B cell (primary cell): Measurements from ENCODE around the gene GRM4. TPM values are rescaled to one million over a fixed set of nuclear protein-coding genes. Genes with fewer than 3 reads are reported as not detected.

ENCODE experiments used
- ATAC-seq: fragments of 200-7000 bp; cut with Tn5 transposase; one replicate; pipeline ENCODE4 v1.10.0; 2021; ENCODE audit warnings: low read depth, mild to moderate bottlenecking, moderate number of reproducible peaks, moderate library complexity
- CTCF ChIA-PET: fragments of 350-600 bp; sonication (Branson Sonifier 250); formaldehyde crosslinking; loops from one replicate; lab custom pipeline; 2021; ENCODE audit warnings: antibody characterized with exemption, inconsistent platforms; lab: Charles Lee
- POLR2A ChIA-PET: fragments of 350-600 bp; sonication (Branson Sonifier 250); formaldehyde crosslinking; loops from one replicate; lab custom pipeline; 2021; ENCODE audit warnings: antibody characterized with exemption; lab: Charles Lee
- DNase-seq: peaks from one replicate; pipeline ENCODE4 v3.0.0; 2013
- H2AFZ ChIP-seq: 2 replicates; pipeline ENCODE4 v1.6.1; 2012; ENCODE audit warnings: mild to moderate bottlenecking, low read depth, low read length; ENCODE audit not compliant: insufficient read depth, poor library complexity, severe bottlenecking
- H3K27ac ChIP-seq, 2 donors: 1 replicate in 1 of 2; 2 replicates in 1 of 2; pipeline ENCODE4 v1.5.1; 2012 to 2013; ENCODE audit warnings: low read length in 2 of 2, mild to moderate bottlenecking in 2 of 2, moderate library complexity in 1 of 2
- H3K27me3 ChIP-seq, 4 experiments: fragments of 200-600 bp in 1 of 4; sonication (generic) in 1 of 4; replicated peaks in 1 of 4; 1 replicate in 2 of 4; 2 replicates in 2 of 4; pipeline versions ENCODE4 v1.6.1 to v1.7.0; 2013 to 2016; ENCODE audit warnings: low read length in 3 of 4, mild to moderate bottlenecking in 2 of 4, mixed read lengths in 1 of 4, moderate library complexity in 1 of 4; ENCODE audit not compliant: insufficient read depth in 4 of 4, control insufficient read depth in 3 of 4; ENCODE audit errors: control extremely low read depth in 1 of 4
- H3K36me3 ChIP-seq, 2 experiments: replicated peaks in 1 of 2; 1 replicate in 1 of 2; 2 replicates in 1 of 2; pipeline versions ENCODE4 v1.6.1 to v1.7.1; 2013; ENCODE audit warnings: low read length in 1 of 2; ENCODE audit not compliant: insufficient read depth in 2 of 2, control insufficient read depth in 1 of 2; ENCODE audit errors: control extremely low read depth in 1 of 2, extremely low read depth in 1 of 2
- H3K4me1 ChIP-seq, 2 donors: fragments of 200-600 bp in 1 of 2; sonication (generic) in 1 of 2; 1 replicate in 1 of 2; 2 replicates in 1 of 2; pipeline versions ENCODE4 v1.5.1 to v1.6.1; 2013 to 2017; ENCODE audit warnings: low read length in 2 of 2; ENCODE audit not compliant: control insufficient read depth in 2 of 2, insufficient read depth in 2 of 2
- H3K4me2 ChIP-seq: replicated peaks from 2 replicates; pipeline ENCODE3; 2012; ENCODE audit warnings: mild to moderate bottlenecking, low read depth, low read length; ENCODE audit not compliant: poor library complexity, severe bottlenecking
- H3K4me3 ChIP-seq, 5 experiments: fragments of 200-600 bp in 1 of 5; sonication (generic) in 1 of 5; 1 replicate in 3 of 5; 2 replicates in 2 of 5; pipeline versions ENCODE4 v1.5.1 to v1.7.0; 2011 to 2016; ENCODE audit warnings: low read length in 4 of 5, mild to moderate bottlenecking in 4 of 5, low read depth in 2 of 5, control low read depth in 1 of 5, moderate library complexity in 1 of 5; ENCODE audit not compliant: insufficient read depth in 1 of 5; ENCODE audit errors: control extremely low read depth in 1 of 5, extremely low read depth in 1 of 5
- H3K79me2 ChIP-seq: fragments of 200-600 bp; sonication (generic); one replicate; pipeline ENCODE4 v1.6.0; 2016; ENCODE audit warnings: low read length; ENCODE audit not compliant: control insufficient read depth, insufficient read depth
- H3K9ac ChIP-seq: fragments of 200-600 bp; sonication (generic); 2 replicates; pipeline ENCODE4 v1.6.1; 2017; ENCODE audit warnings: mild to moderate bottlenecking, low read length, moderate library complexity
- H3K9me3 ChIP-seq, 3 donors: one replicate each; pipeline versions ENCODE4 v1.6.1 to v1.7.1; 2013; ENCODE audit warnings: low read length in 2 of 3; ENCODE audit not compliant: control insufficient read depth in 2 of 3, insufficient read depth in 1 of 3; ENCODE audit errors: control extremely low read depth in 1 of 3
- H4K20me1 ChIP-seq: 2 replicates; pipeline ENCODE4 v1.6.0; 2012; ENCODE audit warnings: mild to moderate bottlenecking, low read length; ENCODE audit not compliant: insufficient read depth, control insufficient read depth, poor library complexity, severe bottlenecking
- H3K27ac Mint-ChIP-seq: one replicate; pipeline ENCODE4 v1.8.0; 2021; ENCODE audit warnings: mixed read lengths
- H3K27me3 Mint-ChIP-seq: one replicate; pipeline ENCODE4 v1.8.0; 2021; ENCODE audit warnings: mixed read lengths
- H3K4me1 Mint-ChIP-seq: one replicate; pipeline ENCODE4 v1.8.0; 2021; ENCODE audit warnings: mixed read lengths
- H3K4me3 Mint-ChIP-seq: one replicate; pipeline ENCODE4 v1.8.0; 2021; ENCODE audit warnings: mixed read lengths
- H3K9me3 Mint-ChIP-seq: one replicate; pipeline ENCODE4 v1.8.0; 2022; ENCODE audit warnings: mixed read lengths; ENCODE audit not compliant: insufficient read depth
- CTCF ChIP-seq: fragments of 200-600 bp; IDR thresholded peaks from one replicate; pipeline ENCODE4 v1.8.0; 2022; ENCODE audit warnings: antibody characterized with exemption, mild to moderate bottlenecking
- EZH2 ChIP-seq: IDR thresholded peaks from 2 replicates; pipeline ENCODE4 v1.6.1; 2012; ENCODE audit warnings: borderline replicate concordance, low read depth, mild to moderate bottlenecking, moderate library complexity, low read length; ENCODE audit not compliant: insufficient read depth, poor library complexity, severe bottlenecking
- WGBS: methylation state at CpG from one replicate; pipeline ENCODE4 v1.1.5; 2013; ENCODE audit warnings: missing lambda C conversion rate; ENCODE audit not compliant: insufficient coverage; 5-methylcytosine and 5-hydroxymethylcytosine counted together
- intact Hi-C: fragments of 100-400 bp; cut with micrococcal nuclease; formaldehyde crosslinking; loops from one replicate; pipeline ENCODE4 v1.10.0; 2022
- polyA plus RNA-seq: library from polyadenylated mRNA; depleted of rRNA; stranded (reverse); fragments of >200 nt; gene quantifications from 2 replicates; pipeline ENCODE4 v1.2.3, GENCODE V29; 2012
- total RNA-seq, 2 donors: library from RNA; stranded (reverse); fragments of 120-200 nt in 1 of 2; gene quantifications; 1 replicate in 1 of 2; 2 replicates in 1 of 2; pipeline versions ENCODE4 v1.2.3 to v1.2.4, GENCODE V29; 2013 to 2022

Gene GRM4
- total and polyA plus RNA-seq, 2 donors (not counting 1 experiment from before 2014, with no cell fraction given), result 0.04 TPM; not detected in 1

DNA sequence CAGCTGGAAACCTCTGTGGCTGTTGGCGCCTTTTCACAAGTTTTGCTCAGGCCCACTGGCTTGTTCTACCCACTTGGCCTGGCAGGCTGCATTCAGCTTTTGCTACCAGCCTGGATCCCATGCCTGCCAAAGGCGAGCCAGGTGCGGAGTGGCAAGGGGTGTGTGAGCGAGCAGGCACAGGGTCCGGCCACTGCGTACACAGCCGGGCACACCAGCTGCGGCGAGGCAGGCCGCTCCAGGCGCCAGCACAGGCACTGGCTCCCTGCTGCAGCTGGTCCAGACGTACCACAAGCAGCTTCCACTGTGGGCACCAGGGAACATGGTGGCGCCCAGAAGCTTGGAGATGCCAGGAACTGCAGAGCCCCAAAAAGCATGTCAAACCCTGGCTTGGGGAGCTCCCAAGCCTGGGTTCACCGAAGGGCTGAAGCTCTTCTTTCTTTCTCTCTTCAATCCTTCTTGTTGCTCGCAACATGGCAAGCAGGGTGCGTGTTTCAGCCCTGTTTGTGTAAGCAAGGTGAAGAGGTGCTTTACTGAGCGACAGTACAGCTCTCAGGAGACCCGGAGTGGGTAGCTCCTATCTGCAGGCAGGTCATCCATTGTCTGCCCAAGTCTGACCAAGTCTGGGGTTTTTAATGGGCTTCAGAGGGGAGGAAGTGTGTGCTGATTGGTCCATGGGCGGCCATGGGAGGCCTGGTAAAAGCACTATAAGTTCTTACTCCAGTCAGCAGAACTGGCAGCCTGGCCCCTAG lies 32.6 kb upstream of the GRM4 start:
- no peak overlapping the region for H3K27ac ChIP-seq
- 96% methylated on average over 17 of the region's 19 CpGs for WGBS
- CTCF ChIA-PET, result interaction anchor here (1.4 to 1.5 kb wide), 2 partner anchors 15 to 16 kb away, joined by 4 read pairs; no protein-coding TSS in a partner anchor

More for the DNA sequence above, 32.6 kb upstream of the GRM4 start:
- no peak overlapping the region for H3K9ac ChIP-seq
- H3K4me3 ChIP-seq, result no peak overlapping the region
- ATAC-seq (no peak), DNase-seq (no peak)
- H3K4me1 ChIP-seq, result peaks cover 19 to 21% of the 10 kb centered on the region in 2 donors
- H3K79me2 ChIP-seq, result no peaks in the 10 kb centered on the region
- TF ChIP-seq EZH2 (no peak), CTCF (no peak)
- intact Hi-C loops, result no loop called here
- Mint-ChIP-seq H3K27me3 (no peaks in the 10 kb centered on the region), H3K9me3 (no peaks in the 10 kb centered on the region), H3K27ac (no peak overlapping the region), H3K4me3 (no peak overlapping the region), H3K4me1 (peaks cover 20% of the 10 kb centered on the region)
- H3K4me2 ChIP-seq, result no peak overlapping the region
- POLR2A ChIA-PET, result no interaction called here
- no peak overlapping the region for H2AFZ ChIP-seq
- peaks cover 0 to 9% (median 8%) of the 10 kb centered on the region in 3 donors for H3K9me3 ChIP-seq
- no peaks in the 10 kb centered on the region for H4K20me1 ChIP-seq
- H3K27me3 ChIP-seq, result no peaks in the 10 kb centered on the region
- no peaks in the 10 kb centered on the region for H3K36me3 ChIP-seq
